ENCODE measurements around the gene MAPKAPK2.

- TF ChIP-seq SP1 (IDR thresholded peaks at IDR 0.05; ENCODE audit: low read depth), result no peak
- no peak for TF ChIP-seq CTCF (IDR thresholded peaks at IDR 0.05 in 2 of 3, conservative IDR thresholded peaks at IDR 0.05 in 1 of 3; ENCODE audit: borderline replicate concordance in 1 of 3, insufficient read depth in 1 of 3, low read depth in 2 of 3, low read length in 2 of 3)
- TF ChIP-seq ZBTB33 (IDR thresholded peaks at IDR 0.05; ENCODE audit: extremely low read depth, insufficient replicate concordance, low read length), result no peak
- TF ChIP-seq POLR2A (IDR thresholded peaks at IDR 0.05; ENCODE audit: borderline replicate concordance, extremely low read depth, insufficient read depth, insufficient read length), result no peak
These were observed 4.4 kb upstream of the MAPKAPK2 start for GRCh38 chr1:206680279-206680678.
